Measurements from ENCODE around the gene SCRN2.

SCRN2 gene

GRCh38 chr17:47871048-47871447, 30.0 kb upstream of the SCRN2 start:
- no peak for DNase-seq

DNA sequence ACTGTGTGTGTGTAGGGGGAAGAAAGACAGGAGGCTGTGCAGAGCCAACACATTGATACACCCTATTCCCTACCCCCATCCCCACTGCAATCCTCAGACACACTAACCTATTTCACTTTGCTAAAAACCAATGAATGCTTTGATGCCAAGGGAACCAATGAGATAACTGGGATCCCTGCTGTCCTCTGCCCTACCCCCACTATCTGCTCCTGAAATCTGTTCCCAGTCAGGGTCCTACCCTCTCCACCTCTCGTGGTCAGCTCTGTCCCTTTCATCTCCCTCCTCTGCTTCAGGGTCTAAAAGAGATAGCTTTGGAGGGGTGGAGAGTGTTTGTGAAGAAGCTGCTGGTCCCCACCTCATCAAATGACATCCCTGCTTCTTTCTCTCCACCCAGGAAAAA, 29.0 kb upstream of the SCRN2 start:
- no peak for DNase-seq

GRCh38 chr17:47869114-47869513, 28.0 kb upstream of the SCRN2 start:
- no peak for DNase-seq

GRCh38 chr17:47867813-47868533, 26.9 kb upstream of the SCRN2 start:
- no peak for DNase-seq

DNA sequence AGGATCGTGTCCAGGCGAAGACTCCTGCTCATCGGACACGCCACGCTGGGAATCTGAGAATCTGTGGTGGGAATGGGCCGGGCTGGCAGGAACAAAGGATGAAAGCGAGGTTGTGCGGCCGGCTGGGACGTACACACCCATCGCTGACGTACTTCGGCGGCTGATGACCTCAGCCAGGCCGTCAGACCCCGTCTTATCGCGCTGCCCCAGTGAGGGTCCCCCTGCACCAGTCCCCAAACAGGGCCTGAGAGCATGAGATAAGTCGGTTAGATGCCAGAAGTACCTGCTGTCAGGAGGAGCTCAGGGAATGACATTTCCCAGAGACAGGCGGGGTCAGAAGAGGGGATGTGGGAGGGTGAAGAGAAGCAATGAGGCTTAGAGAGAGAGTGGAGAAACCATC, 25.9 kb upstream of the SCRN2 start:
- no peak for DNase-seq

DNA sequence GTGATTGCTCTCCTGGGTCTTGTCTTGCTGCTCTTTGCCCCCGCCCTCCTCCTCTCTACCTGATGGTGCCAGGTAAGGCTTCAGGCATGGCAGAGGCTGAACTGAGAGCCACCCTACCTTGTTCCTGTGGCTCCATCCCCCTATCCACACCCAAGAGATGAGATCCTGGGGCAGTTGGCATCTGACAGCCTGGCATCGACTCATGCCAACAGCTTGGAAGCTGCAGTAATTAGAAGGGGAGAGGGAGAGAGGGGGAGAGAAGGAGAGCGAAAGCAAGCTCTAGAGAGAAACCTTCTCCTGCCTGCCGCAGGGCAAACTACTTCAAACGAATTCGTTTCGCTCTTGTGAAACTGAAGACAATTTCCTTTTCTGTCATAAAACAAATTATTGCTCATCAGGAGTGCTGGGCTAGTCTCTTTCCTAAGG, 23.7 kb upstream of the SCRN2 start:
- DNase-seq = no peak

DNA sequence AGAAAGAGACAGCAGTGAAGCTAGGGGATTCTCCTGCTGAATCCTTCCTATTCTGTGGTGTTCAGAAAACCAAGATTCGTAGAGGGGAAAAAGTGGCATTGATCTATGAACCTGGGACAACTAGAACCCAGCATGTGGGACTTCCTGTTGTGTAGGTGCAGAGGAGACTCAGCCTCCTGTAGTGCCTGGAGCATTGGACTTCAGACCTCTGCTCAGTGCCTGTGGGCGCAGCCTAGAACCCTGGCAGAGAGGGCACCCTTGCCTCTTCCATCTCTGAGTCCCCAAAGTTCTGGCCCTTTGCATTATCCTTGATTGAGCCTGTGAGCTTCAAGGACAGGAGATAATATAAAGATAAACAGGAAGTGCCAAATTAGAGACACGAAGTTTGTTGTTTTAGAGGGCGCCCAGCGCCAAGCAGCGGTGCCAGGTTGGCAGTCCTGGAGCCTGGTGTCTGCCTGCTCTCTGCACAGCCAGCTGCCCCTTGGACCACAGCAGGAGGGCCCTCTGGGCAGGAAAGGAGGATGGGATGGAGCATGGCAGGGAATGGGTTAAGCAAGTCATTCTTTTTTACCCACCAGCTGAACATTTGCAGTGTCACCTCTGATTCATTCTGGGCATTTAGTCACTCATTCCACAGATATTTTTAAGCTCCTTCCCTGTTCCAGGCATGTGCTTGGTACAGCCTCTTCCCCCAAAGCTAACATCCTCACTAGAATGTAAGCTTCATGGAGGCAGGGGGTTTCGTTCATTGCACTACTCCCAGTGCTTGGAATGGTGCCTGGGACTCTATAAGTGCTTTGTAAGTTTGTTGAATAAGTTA, 21.8 kb upstream of the SCRN2 start:
- DNase-seq = no peak

GRCh38 chr17:47860386-47860785, 19.3 kb upstream of the SCRN2 start:
- no peak for DNase-seq

- no peak for DNase-seq
These were observed 16.7 kb upstream of the SCRN2 start for GRCh38 chr17:47857551-47858455.

DNA sequence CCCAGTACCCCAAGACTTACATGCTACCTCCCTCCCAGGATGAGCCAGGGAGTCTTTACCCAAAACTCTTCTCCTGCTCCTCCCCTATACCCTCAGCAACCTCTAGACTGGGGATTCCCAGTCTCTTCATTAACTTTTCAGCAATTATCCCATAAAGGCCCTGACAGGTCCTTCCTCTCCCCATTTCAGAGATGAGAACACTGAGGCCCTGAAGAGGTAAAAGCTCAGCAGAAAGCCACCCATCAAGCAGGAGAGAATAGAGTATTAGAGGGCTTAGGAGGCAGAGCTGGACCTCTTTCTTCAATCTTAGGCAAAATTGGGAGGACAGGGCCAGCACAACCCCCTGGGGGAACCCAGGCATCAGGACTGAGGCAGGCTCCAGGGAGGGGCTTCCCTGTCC, 15.8 kb upstream of the SCRN2 start:
- no peak for DNase-seq

DNA sequence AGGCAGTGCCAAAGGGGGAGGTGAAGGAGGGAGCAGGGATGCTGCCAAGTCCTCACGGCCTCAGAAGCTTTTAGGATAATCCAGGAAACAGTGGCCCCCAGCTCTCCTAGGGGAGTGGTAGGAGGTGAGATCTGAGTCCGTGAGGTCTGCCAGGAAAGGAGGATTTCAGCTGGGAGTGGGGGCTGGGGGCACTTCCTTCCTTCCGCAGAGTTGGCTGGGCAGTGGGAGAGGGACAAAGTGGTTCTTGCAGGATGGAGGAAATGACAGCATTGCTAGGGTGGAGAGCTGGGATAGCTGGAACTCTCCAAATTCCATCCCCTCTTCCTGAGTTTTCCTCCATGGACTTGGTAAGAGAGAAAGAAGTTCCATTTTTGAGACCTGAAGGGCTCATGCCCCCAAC, 14.7 kb upstream of the SCRN2 start:
- DNase-seq = no peak

DNA sequence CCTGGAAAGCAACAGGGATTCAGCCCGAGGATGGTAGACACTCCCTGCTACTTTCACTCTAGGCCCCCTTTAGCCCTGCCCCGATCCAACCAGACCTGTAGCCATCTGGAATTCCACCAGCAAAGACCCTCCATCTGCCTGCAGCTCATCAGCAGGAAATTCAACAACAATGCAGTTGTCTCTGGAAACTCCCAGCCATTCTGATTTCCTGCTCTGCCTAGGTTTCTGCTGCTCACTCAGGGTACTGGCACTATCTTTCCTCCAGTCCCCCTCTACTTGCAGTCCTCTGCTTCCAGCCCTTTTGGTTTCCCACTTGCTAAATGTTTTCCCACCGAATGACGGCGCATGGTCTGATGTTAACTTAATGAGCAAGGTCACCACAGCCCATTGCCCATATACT, 12.5 kb upstream of the SCRN2 start:
- no peak for DNase-seq

DNA sequence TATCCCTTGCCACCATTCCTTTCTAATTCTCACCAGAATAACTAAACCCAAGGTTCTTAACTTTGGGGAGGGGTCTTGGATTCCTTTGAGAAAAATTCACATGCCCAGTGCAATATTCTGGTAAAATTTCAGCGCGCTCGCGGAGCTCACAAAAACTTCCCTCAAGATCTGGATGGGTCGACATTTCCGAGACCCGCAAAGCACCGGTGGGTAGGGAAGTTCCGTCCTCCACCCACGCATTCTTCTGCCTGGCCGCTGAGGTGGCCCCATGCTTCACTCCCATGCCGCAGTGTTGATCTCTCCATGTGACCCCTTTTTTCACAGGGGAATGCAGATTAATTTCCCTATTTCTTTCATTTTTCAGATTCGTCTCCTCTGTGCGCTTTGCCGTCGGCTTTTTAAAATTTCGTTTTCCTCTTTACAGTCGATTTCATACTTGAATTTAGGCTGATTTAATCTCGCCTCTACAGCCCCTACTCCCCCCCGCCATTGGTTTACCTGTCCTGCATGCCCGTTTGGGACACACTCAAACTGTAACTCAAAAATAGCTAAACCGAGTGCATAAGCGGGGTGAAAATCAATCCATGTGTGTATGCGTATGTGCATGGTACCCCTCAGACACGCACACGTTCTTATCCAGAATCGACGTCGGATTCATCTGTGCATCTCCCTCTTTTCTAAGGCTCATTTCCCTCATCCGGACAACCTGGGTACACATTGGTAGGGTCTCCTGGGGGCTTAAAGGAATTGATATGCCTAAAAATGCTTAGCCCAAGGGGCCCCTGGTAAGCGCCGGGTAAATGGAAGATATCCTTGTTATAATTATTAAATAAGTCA, 11.3 kb upstream of the SCRN2 start:
- DNase-seq = no peak

GRCh38 chr17:47851764-47852112, 10.7 kb upstream of the SCRN2 start:
- DNase-seq = no peak

- peak; percentile 82 for DNase-seq
These were observed 9.9 kb upstream of the SCRN2 start, which contains the start of gene SP6 for GRCh38 chr17:47850692-47851573. Gene SP6 (minus strand): TSS chr17:47851163. CDS start chr17:47848429, 2,734 bp downstream.

GRCh38 chr17:47850373-47850691, 9.3 kb upstream of the SCRN2 start:
- DNase-seq = no peak

GRCh38 chr17:47848198-47848513, 7.1 kb upstream of the SCRN2 start:
- no peak for DNase-seq

DNA sequence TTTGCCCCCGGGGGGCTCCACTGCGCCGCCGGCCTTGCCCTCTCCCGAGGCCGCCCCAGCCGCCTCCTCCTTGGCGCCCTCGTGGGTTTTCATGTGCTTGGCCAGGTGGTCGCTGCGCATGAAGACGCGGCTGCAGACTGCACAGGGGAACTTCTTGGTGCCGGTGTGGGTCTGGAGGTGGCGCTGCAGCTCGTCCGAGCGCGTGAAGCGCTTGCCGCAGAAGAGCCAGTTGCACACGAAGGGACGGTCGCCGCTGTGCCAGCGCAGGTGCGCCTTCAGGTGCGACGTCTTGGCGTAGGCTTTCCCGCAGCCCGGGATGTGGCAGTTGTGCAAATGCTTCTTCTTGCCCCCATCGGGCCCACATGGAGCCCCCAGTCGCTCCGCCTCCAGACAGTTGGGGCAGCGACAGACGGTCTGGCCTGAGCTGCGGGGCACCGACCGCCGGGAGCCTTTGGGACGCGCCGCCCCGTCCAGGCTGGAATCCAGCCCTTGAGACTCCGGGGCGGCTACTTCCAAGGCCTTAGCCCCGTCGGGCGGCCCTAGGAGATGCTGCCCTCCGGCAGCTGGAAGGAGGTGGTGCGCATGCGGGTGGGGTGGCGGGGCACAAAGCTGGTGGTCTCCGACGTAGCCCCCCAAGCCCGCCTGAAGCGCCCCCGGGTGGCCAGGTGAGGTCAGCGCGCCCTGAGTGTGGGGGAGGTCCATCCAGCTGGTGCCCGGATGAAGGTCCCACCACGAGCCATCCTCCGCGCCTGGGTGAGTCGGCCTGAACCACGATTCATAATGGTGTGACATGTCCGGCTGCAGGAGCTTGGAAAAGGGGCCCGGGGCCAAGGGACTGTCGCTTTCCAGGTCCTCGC, 6.5 kb upstream of the SCRN2 start:
- DNase-seq = no peak

GRCh38 chr17:47846716-47847340, 5.8 kb upstream of the SCRN2 start:
- no peak for DNase-seq

GRCh38 chr17:47845716-47846075, 4.6 kb upstream of the SCRN2 start:
- DNase-seq = no peak
